ENCODE measurements around the gene NAV2.
A peak's percentile ranks its signal among the peaks of the same experiment; 100 is the strongest.
"Not testable (repeated sequence)": the region's sequence is repeated elsewhere in the genome, so short reads cannot be mapped to it uniquely, and the experiment has no call there.

NAV2 gene

GRCh38 chr11:19892876-19893275 lies 180.2 kb downstream of the NAV2 start:
- DNase-seq (ENCODE audit: low read depth), result no peak

GRCh38 chr11:19894404-19894803 lies 181.8 kb downstream of the NAV2 start:
- DNase-seq (ENCODE audit: low read depth), result no peak

DNA sequence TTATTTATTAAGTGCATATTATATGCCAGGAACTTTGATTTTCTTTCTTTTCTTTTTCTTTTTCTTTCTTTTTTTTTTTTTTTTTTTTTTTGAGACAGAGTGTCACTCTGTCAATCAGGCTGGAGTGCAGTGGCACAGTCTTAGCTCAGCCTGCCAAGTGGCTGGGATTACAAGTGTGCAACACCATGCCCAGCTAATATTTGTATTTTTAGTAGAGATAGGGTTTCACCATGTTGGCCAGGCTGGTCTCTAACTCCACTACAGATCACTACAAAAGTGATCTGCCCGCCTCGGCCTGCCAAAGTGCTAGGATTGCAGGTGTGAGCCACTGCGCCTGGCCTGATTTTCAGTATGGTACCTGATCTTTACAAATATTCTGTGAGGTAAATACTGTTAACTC lies 182.4 kb downstream of the NAV2 start:
- not testable (repeated sequence) for DNase-seq (ENCODE audit: low read depth)

GRCh38 chr11:19895776-19896175 lies 183.1 kb downstream of the NAV2 start:
- no peak for DNase-seq (ENCODE audit: low read depth)

- peak; percentile 19 for DNase-seq (ENCODE audit: low read depth)
These were observed 191.0 kb downstream of the NAV2 start for GRCh38 chr11:19903620-19904069.

- no peak for DNase-seq (ENCODE audit: low read depth)
These were observed 192.7 kb downstream of the NAV2 start for GRCh38 chr11:19905280-19905853.

- DNase-seq (ENCODE audit: low read depth), result no peak
These were observed 193.5 kb downstream of the NAV2 start for GRCh38 chr11:19906126-19906525.

- DNase-seq (ENCODE audit: low read depth), result no peak
These were observed 194.5 kb downstream of the NAV2 start for GRCh38 chr11:19907008-19907579.

DNA sequence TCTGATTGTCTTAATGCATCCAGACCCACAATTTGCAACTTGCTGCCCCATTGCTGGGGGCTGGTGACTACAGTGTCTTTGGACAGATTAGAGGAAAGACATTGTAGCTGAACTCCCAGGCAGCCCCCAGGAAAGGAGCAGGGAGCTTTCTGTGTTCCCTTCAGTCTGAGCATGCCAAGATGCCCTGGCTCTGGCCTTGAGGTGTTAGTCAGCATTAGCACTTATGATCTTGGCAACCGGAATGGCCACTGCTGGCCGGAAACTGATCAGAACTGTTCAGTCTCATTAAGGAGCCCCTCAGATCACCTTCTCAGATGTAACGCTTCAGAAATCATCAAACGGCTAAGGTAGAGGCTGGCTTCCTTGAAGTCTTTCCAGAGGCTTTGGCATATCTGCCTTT lies 195.2 kb downstream of the NAV2 start:
- DNase-seq (ENCODE audit: low read depth), result no peak

GRCh38 chr11:19910931-19911330 lies 198.3 kb downstream of the NAV2 start:
- DNase-seq (ENCODE audit: low read depth), result no peak

GRCh38 chr11:19912115-19912957 lies 199.7 kb downstream of the NAV2 start:
- DNase-seq (ENCODE audit: low read depth), result no peak

DNA sequence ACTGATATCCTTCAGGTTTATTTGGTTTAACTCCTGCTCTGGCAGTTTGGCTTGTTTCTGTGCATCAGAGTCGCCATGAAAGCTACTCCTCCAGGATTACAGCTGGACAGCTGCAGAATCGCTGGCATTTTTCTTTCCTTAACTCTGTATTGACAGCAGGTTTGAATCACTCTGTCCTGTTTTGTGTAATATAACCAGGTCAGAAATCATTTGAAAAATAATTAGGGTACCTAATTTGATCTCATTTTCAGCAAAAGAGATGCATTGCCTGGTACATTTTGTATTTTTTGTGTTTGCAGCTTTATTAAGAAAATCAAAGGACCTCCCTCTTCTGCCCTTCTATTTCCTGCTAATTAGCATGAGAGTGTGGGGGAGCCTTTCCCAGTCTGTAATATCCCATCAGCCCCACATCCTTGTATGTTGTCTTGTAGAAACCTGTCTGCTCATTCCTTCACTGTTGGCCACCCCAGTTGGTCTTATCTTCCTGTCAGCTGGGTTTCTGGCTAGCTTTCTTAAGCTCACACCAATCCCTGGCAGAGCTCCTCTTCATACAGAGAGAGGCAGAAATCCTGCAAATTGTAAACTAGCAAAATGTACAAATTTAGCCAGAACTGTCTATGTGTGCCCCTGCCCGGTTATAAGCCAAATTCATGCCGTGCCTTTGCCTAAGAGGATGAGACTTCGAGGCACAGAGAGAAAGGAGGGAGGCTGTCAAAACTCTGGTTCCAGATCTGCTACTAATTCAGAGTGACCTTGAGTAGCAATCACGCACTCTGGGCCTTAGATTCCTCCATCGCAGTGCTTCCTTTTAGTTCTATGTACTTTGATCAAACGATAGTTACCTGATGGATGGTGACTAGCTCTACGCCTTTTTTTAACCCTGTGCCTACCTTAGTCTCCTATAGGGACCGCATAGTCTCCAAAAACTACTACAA lies 200.6 kb downstream of the NAV2 start:
- no peak for DNase-seq (ENCODE audit: low read depth)

- no peak for DNase-seq (ENCODE audit: low read depth)
These were observed 201.2 kb downstream of the NAV2 start for GRCh38 chr11:19913893-19914249.

- no peak for DNase-seq (ENCODE audit: low read depth)
These were observed 203.2 kb downstream of the NAV2 start for GRCh38 chr11:19915808-19916207.

GRCh38 chr11:19917069-19917468 lies 204.4 kb downstream of the NAV2 start:
- no peak for DNase-seq (ENCODE audit: low read depth)

DNA sequence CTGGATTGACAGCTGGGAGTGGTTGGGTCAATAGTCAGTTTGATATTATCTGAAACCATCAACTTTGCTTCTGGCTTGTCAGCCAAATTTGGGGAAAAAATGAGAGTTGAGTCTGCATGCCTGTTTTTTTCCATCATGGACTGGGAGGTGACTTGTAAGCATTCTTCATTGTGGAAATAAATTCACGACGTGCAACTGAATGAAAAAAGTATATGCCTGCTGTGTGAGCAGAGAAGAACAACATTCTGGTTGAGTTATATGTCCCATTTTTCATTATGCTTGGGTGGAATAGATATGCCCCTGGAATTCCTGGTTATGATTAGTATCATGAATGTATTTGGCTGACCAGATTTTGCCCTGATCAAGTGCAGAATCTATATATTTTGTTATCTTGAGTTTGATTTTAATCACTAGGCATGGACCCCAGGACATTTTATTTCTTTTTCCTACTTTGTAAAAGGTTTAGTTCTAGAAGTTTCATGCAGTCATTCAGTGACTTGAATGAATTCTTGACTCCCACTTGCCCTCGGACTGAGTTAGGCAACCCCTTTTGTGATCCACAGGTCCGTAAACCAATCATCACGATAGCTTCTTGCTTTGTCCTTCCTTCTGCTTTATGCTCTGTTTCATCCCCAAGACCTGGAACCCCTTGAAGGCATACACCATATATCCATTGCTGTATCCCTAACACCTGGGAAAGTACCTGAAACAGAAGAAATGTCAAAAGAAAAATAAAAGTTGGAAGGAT lies 205.8 kb downstream of the NAV2 start:
- DNase-seq (ENCODE audit: low read depth), result no peak

DNA sequence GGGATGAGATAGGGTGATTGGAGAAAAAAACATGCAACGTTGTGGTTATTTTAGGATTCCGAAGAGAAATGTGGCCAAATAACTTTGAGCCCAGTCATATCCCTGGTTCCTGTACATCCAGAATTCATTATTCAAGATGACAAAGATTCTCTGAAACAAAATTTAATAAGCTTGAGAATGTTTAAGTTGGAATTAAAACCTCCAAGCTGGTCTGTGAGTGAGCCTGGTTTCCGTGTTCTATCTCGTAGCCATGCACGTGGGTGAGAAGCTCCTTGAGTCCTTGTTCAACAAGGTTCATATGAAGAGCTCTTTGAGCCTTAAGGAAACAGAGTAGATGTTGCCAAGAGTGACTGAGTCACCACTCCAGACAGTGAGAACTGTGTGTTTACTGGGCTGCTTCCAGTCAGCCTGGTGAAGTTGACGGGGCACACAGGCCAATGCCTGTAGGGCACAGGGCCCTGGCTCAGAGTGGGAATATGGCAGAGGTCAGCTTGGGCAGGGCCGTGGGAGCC lies 206.5 kb downstream of the NAV2 start:
- no peak for DNase-seq (ENCODE audit: low read depth)

DNA sequence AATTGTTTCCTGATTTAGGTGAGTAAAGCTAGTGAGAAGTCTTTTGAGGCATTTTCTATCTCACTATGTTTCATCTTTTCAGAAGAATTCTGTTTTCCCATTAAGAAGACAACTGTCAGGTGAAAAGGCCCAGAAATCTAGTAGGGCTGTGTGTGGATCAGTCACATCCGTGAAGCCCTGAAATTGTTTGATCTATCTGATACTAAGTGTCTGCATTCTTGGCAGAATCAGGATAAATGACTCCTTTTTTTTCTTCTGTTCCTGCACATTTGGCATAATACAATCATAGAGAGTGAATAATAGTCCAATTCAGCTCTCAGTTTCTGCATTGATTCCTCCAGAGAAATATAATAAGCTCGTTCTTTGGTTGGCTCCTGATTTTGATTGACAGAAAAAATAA lies 208.3 kb downstream of the NAV2 start:
- no peak for DNase-seq (ENCODE audit: low read depth)

- no peak for DNase-seq (ENCODE audit: low read depth)
These were observed 209.5 kb downstream of the NAV2 start for GRCh38 chr11:19921976-19922688.

- DNase-seq (ENCODE audit: low read depth), result no peak
These were observed 210.0 kb downstream of the NAV2 start for GRCh38 chr11:19922689-19923035.

DNA sequence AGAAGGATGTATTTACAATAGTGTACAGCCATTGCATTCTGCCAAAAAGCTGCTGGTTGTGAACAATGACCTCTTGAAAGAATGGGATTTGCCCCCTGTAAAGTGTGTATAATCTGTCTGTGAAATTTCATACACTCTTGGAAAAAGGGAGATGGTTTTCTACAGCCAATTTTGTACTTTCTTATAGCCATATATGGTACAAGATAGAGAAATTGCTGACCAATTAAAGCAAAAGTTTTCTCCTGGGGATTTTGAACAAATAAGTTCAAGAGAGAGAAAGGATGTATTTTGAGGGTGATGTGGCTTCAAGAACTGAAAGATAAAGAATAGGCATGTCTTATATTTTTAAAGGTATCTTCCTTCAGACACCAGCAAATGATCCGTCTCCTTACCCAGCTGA lies 211.0 kb downstream of the NAV2 start:
- no peak for DNase-seq (ENCODE audit: low read depth)
